ENCODE measurements around the gene UHRF2. TPM values are rescaled to one million over a fixed set of nuclear protein-coding genes. Genes with fewer than 3 reads are reported as not detected.

Gene UHRF2
- total RNA-seq, 1 experiment from 2014 or later: 39.0 TPM

GRCh38 chr9:6443661-6444060, 30.7 kb downstream of the UHRF2 start (continued):
- TF ChIP-seq AFF4 (CRISPR knock-in tag; IDR thresholded peaks at IDR 0.05; ENCODE audit: borderline replicate concordance): no peak
- no peak for TF ChIP-seq E2F1 (CRISPR knock-in tag; IDR thresholded peaks at IDR 0.05)

GRCh38 chr9:6444128-6444527, 31.1 kb downstream of the UHRF2 start:
- Mint-ChIP-seq H3K36me3 (peaks cover 2% of the 10 kb centered on the region; the same call in 1 of the 2 replicates), H3K9me3 (no peaks in the 10 kb centered on the region), H3K27me3 (ENCODE audit: low read depth) (no peaks in the 10 kb centered on the region), H3K27ac (no peak overlapping the region), H3K4me1 (peaks cover 28% of the 10 kb centered on the region), H3K4me3 (no peak overlapping the region)
- ChIA-PET CTCF (no interaction called here), POLR2A (no interaction called here)
- TF ChIP-seq NR2C2 (CRISPR knock-in tag; IDR thresholded peaks at IDR 0.05): no peak
- no peak for TF ChIP-seq OVOL2 (CRISPR knock-in tag; IDR thresholded peaks at IDR 0.05; ENCODE audit: borderline replicate concordance)
- no peak for TF ChIP-seq FOXP4 (CRISPR knock-in tag; IDR thresholded peaks at IDR 0.05)
- no peak for TF ChIP-seq FOXK1 (CRISPR knock-in tag; IDR thresholded peaks at IDR 0.05)
- no peak for TF ChIP-seq PRRX2 (CRISPR knock-in tag; IDR thresholded peaks at IDR 0.05)
- no peak for DNase-seq (ENCODE audit: low spot score)
- no peak for ATAC-seq

- H3K9me3 Mint-ChIP-seq: no peaks in the 10 kb centered on the region
- peaks cover 33% of the 10 kb centered on the region for H3K4me1 Mint-ChIP-seq
- H3K27ac Mint-ChIP-seq: peak overlapping the region; percentile 23; the same call in 1 of the 2 replicates
- POLR2A ChIA-PET: no interaction called here
- ATAC-seq (no peak), DNase-seq (ENCODE audit: low spot score) (no peak)
- H3K4me3 Mint-ChIP-seq: no peak overlapping the region
- CTCF ChIA-PET: interaction anchor here (1.3 kb wide), 1 partner anchor 395 kb away, joined by 3 read pairs; no protein-coding TSS in a partner anchor
- H3K27me3 Mint-ChIP-seq (ENCODE audit: low read depth): no peaks in the 10 kb centered on the region
- H3K36me3 Mint-ChIP-seq: peaks cover 2% of the 10 kb centered on the region; the same call in 1 of the 2 replicates
- TF ChIP-seq AFF4 (CRISPR knock-in tag; IDR thresholded peaks at IDR 0.05; ENCODE audit: borderline replicate concordance): no peak
- TF ChIP-seq ATF6 (CRISPR knock-in tag; IDR thresholded peaks at IDR 0.05): no peak
- TF ChIP-seq ZNF121 (CRISPR knock-in tag; IDR thresholded peaks at IDR 0.05): no peak
- TF ChIP-seq RORB (CRISPR knock-in tag; IDR thresholded peaks at IDR 0.05): no peak
- TF ChIP-seq IRF2 (CRISPR knock-in tag; IDR thresholded peaks at IDR 0.05; ENCODE audit: borderline replicate concordance, low read depth): no peak
- TF ChIP-seq MLX (CRISPR knock-in tag; IDR thresholded peaks at IDR 0.05): no peak
- no peak for TF ChIP-seq KAT7 (CRISPR knock-in tag; IDR thresholded peaks at IDR 0.05; ENCODE audit: borderline replicate concordance)
- TF ChIP-seq NR2C2 (CRISPR knock-in tag; IDR thresholded peaks at IDR 0.05): no peak
- TF ChIP-seq MYBL2 (CRISPR knock-in tag; IDR thresholded peaks at IDR 0.05): no peak
- TF ChIP-seq MXD4 (CRISPR knock-in tag; IDR thresholded peaks at IDR 0.05; ENCODE audit: borderline replicate concordance): no peak
- no peak for TF ChIP-seq CBFB (CRISPR knock-in tag; IDR thresholded peaks at IDR 0.05; ENCODE audit: low read depth)
- TF ChIP-seq FOXJ3 (CRISPR knock-in tag; IDR thresholded peaks at IDR 0.05; ENCODE audit: borderline replicate concordance): no peak
- no peak for TF ChIP-seq FOXP1 (CRISPR knock-in tag; IDR thresholded peaks at IDR 0.05; ENCODE audit: borderline replicate concordance)
Measured at GRCh38 chr9:6449086-6449485, 36.1 kb downstream of the UHRF2 start.
